Fibroblast of lung (primary cell): ENCODE data around the gene CAPN9.

Experiments used
- EZH2 ChIP-seq: IDR thresholded peaks from 2 replicates; pipeline ENCODE4 v1.5.1; 2012; ENCODE audit warnings: low read length, control low read depth, mild to moderate bottlenecking; ENCODE audit errors: missing control alignments
- TF ChIP-seq, protein P1 (sequence below), 2 donors: IDR thresholded peaks in 1 of 2; conservative IDR thresholded peaks in 1 of 2; 1 replicate in 1 of 2; 2 replicates in 1 of 2; pipeline ENCODE4 v1.5.1; 2011 to 2012; ENCODE audit warnings: low read length in 2 of 2, control low read depth in 1 of 2, inconsistent platforms in 1 of 2, low read depth in 1 of 2, mild to moderate bottlenecking in 1 of 2

DNA sequence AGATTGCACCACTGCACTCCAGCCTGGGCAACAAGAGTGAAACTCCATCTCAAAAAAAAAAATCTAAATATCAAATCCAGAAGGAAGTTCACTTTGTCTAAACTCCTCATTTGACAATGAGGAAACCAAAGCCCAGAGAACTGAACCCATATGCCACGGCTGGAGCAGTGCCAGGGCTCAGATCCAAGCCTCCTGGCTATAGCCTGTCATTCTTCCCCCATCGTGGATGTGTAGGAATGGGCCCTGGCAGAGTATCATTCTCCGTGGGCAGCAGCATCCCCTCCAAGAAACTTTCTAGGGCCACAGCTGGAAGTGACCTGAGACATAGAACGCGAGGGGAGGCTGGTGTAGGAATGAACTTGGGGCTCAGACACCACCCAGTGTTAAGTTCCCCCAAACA lies 47.2 kb downstream of the CAPN9 start:
- TF ChIP-seq, protein P1, sequence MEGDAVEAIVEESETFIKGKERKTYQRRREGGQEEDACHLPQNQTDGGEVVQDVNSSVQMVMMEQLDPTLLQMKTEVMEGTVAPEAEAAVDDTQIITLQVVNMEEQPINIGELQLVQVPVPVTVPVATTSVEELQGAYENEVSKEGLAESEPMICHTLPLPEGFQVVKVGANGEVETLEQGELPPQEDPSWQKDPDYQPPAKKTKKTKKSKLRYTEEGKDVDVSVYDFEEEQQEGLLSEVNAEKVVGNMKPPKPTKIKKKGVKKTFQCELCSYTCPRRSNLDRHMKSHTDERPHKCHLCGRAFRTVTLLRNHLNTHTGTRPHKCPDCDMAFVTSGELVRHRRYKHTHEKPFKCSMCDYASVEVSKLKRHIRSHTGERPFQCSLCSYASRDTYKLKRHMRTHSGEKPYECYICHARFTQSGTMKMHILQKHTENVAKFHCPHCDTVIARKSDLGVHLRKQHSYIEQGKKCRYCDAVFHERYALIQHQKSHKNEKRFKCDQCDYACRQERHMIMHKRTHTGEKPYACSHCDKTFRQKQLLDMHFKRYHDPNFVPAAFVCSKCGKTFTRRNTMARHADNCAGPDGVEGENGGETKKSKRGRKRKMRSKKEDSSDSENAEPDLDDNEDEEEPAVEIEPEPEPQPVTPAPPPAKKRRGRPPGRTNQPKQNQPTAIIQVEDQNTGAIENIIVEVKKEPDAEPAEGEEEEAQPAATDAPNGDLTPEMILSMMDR (conservative IDR thresholded peaks at IDR 0.05 in 1 of 2, IDR thresholded peaks at IDR 0.05 in 1 of 2; ENCODE audit: low read depth in 1 of 2, low read length in 2 of 2), result no peak
- TF ChIP-seq EZH2, result no peak
